Measurements from ENCODE around the gene PCNA.

Gene PCNA

DNA sequence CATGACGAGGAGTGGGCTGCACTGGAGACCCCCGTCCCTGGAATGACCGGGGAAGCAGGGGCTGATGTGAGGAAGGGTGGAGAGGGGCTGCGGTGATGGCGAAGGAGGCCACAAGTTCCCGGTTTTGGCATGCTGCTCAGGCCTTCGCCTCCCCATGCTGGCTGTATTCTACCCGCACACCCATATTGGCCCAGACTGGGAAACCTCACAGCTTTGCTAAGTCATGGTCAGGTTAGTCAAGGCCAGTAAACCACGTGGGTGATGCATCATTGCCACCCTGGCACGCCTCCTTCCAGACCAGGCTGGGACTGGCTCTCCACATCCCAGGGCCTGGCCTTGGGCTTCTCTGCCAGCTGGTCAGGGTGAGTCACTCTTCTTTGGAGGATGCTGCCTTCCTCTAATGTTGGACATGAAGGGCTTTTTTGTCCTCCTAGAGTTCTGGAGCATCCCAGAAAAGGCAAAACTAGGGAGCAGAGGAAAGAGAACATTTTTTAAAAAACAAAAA is 53.8 kb downstream of the PCNA start:
- ChIA-PET POLR2A (ENCODE audit: low non-redundant PET) (no interaction called here), CTCF (interaction anchor here (0.7 kb wide), 1 partner anchor 1199 kb away, joined by 8 read pairs; no protein-coding TSS in a partner anchor)
- peak overlapping the region; percentile 94 for H3K27ac ChIP-seq
- DNase-seq (ENCODE audit: low spot score), result peak; percentile 95
- TF ChIP-seq, protein P1, sequence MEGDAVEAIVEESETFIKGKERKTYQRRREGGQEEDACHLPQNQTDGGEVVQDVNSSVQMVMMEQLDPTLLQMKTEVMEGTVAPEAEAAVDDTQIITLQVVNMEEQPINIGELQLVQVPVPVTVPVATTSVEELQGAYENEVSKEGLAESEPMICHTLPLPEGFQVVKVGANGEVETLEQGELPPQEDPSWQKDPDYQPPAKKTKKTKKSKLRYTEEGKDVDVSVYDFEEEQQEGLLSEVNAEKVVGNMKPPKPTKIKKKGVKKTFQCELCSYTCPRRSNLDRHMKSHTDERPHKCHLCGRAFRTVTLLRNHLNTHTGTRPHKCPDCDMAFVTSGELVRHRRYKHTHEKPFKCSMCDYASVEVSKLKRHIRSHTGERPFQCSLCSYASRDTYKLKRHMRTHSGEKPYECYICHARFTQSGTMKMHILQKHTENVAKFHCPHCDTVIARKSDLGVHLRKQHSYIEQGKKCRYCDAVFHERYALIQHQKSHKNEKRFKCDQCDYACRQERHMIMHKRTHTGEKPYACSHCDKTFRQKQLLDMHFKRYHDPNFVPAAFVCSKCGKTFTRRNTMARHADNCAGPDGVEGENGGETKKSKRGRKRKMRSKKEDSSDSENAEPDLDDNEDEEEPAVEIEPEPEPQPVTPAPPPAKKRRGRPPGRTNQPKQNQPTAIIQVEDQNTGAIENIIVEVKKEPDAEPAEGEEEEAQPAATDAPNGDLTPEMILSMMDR (conservative IDR thresholded peaks at IDR 0.05; ENCODE audit: low read depth), result no peak

DNA sequence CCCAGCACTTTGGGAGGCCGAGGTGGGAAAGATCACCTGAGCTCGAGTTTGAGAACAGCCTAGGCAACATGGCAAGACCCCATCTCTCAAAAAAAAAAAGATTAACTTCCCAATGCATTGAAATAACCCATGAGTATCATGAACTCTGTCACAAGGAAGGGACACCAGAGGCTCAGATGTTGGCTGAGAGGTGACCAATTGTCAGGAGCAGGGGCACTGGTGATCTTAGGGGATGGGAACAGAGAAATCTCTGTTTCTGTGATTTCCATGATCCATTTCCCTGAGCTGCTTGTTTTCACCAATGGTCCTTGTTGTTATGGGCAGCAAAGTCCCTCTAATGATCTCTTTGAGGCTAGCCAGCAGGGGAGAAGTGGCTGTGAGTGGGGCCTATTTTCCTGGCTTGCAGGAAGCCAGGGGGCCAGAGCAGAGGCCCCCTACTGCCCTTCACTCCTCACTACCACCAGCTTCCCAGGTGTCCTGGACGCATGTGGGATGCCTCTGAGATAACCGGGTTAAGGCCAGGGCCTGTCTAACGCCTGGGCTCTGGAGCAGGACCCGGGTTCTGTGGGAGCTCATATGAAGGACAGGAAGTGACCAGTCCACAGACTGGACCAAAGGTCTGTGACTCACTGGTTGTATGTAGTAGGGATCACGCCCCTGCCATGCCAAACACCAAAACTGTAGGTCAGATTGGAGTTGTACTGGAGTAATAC is 54.4 kb downstream of the PCNA start:
- TF ChIP-seq, protein P1 (conservative IDR thresholded peaks at IDR 0.05; ENCODE audit: low read depth), result no peak
- POLR2A ChIA-PET (ENCODE audit: low non-redundant PET), result no interaction called here
- no peak for DNase-seq (ENCODE audit: low spot score)
- peak overlapping the region; percentile 94 for H3K27ac ChIP-seq
- CTCF ChIA-PET, result interaction anchor here (0.7 kb wide), 1 partner anchor 1200 kb away, joined by 8 read pairs; no protein-coding TSS in a partner anchor

Measured in RWPE1 (cell line).